Ectodermal cell (in vitro differentiated cells): Measurements from ENCODE around the gene RNF13.

Source experiments
- H3K27ac ChIP-seq: 2 replicates; pipeline ENCODE4 v1.7.0; 2013; ENCODE audit warnings: mild to moderate bottlenecking, low read depth, low read length; ENCODE audit not compliant: insufficient read depth, poor library complexity, severe bottlenecking
- H3K27me3 ChIP-seq: 2 replicates; pipeline ENCODE4 v1.7.0; 2013; ENCODE audit warnings: mild to moderate bottlenecking, low read length; ENCODE audit not compliant: insufficient read depth, control insufficient read depth, poor library complexity, severe bottlenecking
- H3K36me3 ChIP-seq: one replicate; pipeline ENCODE4 v1.7.0; 2013; ENCODE audit warnings: low read length; ENCODE audit not compliant: control insufficient read depth, insufficient read depth
- H3K4me1 ChIP-seq: one replicate; pipeline ENCODE4 v1.7.0; 2013; ENCODE audit warnings: low read length; ENCODE audit not compliant: control insufficient read depth, insufficient read depth
- H3K4me3 ChIP-seq: 2 replicates; pipeline ENCODE4 v1.7.0; 2013; ENCODE audit warnings: low read depth, low read length, control low read depth; ENCODE audit not compliant: insufficient read depth
- H3K9me3 ChIP-seq: 2 replicates; pipeline ENCODE4 v1.7.0; 2013; ENCODE audit warnings: mild to moderate bottlenecking, low read length, moderate library complexity; ENCODE audit not compliant: control insufficient read depth
- WGBS, 2 experiments: methylation state at CpG; one replicate each; pipeline ENCODE4 v1.1.7; 2013; ENCODE audit warnings: missing lambda C conversion rate in 2 of 2; 5-methylcytosine and 5-hydroxymethylcytosine counted together

The RNF13 gene

GRCh38 chr3:149800693-149801092 lies 12.3 kb upstream of the RNF13 start:
- no peaks in the 10 kb centered on the region for H3K9me3 ChIP-seq
- no peaks in the 10 kb centered on the region for H3K4me1 ChIP-seq
- WGBS, 2 experiments, result 91 to 96% methylated on average over 8 of the region's 8 CpGs
- no peak overlapping the region for H3K27ac ChIP-seq
- peaks cover under 1% of the 10 kb centered on the region for H3K27me3 ChIP-seq
- H3K4me3 ChIP-seq, result no peak overlapping the region
- H3K36me3 ChIP-seq, result no peaks in the 10 kb centered on the region

GRCh38 chr3:149801195-149801594 lies 11.8 kb upstream of the RNF13 start:
- Histone ChIP-seq H3K9me3 (no peaks in the 10 kb centered on the region), H3K36me3 (no peaks in the 10 kb centered on the region), H3K27ac (no peak overlapping the region), H3K4me1 (no peaks in the 10 kb centered on the region), H3K4me3 (no peak overlapping the region), H3K27me3 (peaks cover 3% of the 10 kb centered on the region)
- 100% methylated on average over 1 of the region's 1 CpG; no CpG with 5 or more reads in 1 of the 2 experiments for WGBS, 2 experiments

GRCh38 chr3:149801639-149802038 lies 11.4 kb upstream of the RNF13 start:
- Histone ChIP-seq H3K4me1 (no peaks in the 10 kb centered on the region), H3K36me3 (no peaks in the 10 kb centered on the region), H3K4me3 (no peak overlapping the region), H3K9me3 (no peaks in the 10 kb centered on the region), H3K27ac (no peak overlapping the region), H3K27me3 (peaks cover 3% of the 10 kb centered on the region)
- WGBS, 2 experiments, result 70 to 76% methylated on average over 5 of the region's 5 CpGs

GRCh38 chr3:149806171-149806778 lies 6.7 kb upstream of the RNF13 start:
- no peaks in the 10 kb centered on the region for H3K36me3 ChIP-seq
- no peak overlapping the region for H3K27ac ChIP-seq
- H3K4me1 ChIP-seq, result no peaks in the 10 kb centered on the region
- WGBS, 2 experiments, result 60 to 100% methylated on average over 1 to 2 of the region's 2 CpGs
- H3K9me3 ChIP-seq, result no peaks in the 10 kb centered on the region
- H3K27me3 ChIP-seq, result peaks cover 3% of the 10 kb centered on the region
- no peak overlapping the region for H3K4me3 ChIP-seq

GRCh38 chr3:149808209-149808829 lies 4.7 kb upstream of the RNF13 start:
- H3K9me3 ChIP-seq, result no peaks in the 10 kb centered on the region
- 38 to 41% methylated on average over 4 of the region's 4 CpGs for WGBS, 2 experiments

GRCh38 chr3:149809699-149810098 lies 3.3 kb upstream of the RNF13 start:
- peaks cover 3% of the 10 kb centered on the region for H3K27me3 ChIP-seq
- no peaks in the 10 kb centered on the region for H3K36me3 ChIP-seq
- peaks cover 6% of the 10 kb centered on the region for H3K4me1 ChIP-seq
- no peak overlapping the region for H3K27ac ChIP-seq
- H3K4me3 ChIP-seq, result no peak overlapping the region
- H3K9me3 ChIP-seq, result no peaks in the 10 kb centered on the region

More at GRCh38 chr3:149808209-149808829, 4.7 kb upstream of the RNF13 start:
- Histone ChIP-seq H3K27me3 (peaks cover 3% of the 10 kb centered on the region), H3K4me1 (no peaks in the 10 kb centered on the region), H3K36me3 (no peaks in the 10 kb centered on the region), H3K27ac (no peak overlapping the region), H3K4me3 (no peak overlapping the region)

GRCh38 chr3:149810846-149811245 lies 2.2 kb upstream of the RNF13 start:
- Histone ChIP-seq H3K9me3 (no peaks in the 10 kb centered on the region), H3K27ac (no peak overlapping the region), H3K36me3 (no peaks in the 10 kb centered on the region), H3K27me3 (peaks cover under 1% of the 10 kb centered on the region), H3K4me1 (peaks cover 6% of the 10 kb centered on the region), H3K4me3 (no peak overlapping the region)
- WGBS, 2 experiments, result 89 to 92% methylated on average over 2 of the region's 2 CpGs

- peak overlapping the region; percentile 78 for H3K4me3 ChIP-seq
- no peaks in the 10 kb centered on the region for H3K27me3 ChIP-seq
- H3K4me1 ChIP-seq, result peaks cover 6% of the 10 kb centered on the region
- 48 to 54% methylated on average over 13 of the region's 13 CpGs for WGBS, 2 experiments
- H3K36me3 ChIP-seq, result no peaks in the 10 kb centered on the region
- no peak overlapping the region for H3K27ac ChIP-seq
- H3K9me3 ChIP-seq, result no peaks in the 10 kb centered on the region
Measured at GRCh38 chr3:149812165-149812605, 830 bp upstream of the RNF13 start.

GRCh38 chr3:149813367-149814281 lies 609 bp downstream of the RNF13 start:
- Histone ChIP-seq H3K27ac (peak overlapping the region; percentile 74), H3K4me3 (peak overlapping the region; percentile 78), H3K4me1 (peaks cover 6% of the 10 kb centered on the region), H3K27me3 (no peaks in the 10 kb centered on the region), H3K9me3 (no peaks in the 10 kb centered on the region), H3K36me3 (no peaks in the 10 kb centered on the region)
- WGBS, 2 experiments, result 1% methylated on average over 29 of the region's 29 CpGs

- no peak overlapping the region for H3K4me3 ChIP-seq
Measured at GRCh38 chr3:149815321-149815720, 2.3 kb downstream of the RNF13 start.

More at GRCh38 chr3:149815321-149815720, 2.3 kb downstream of the RNF13 start:
- H3K36me3 ChIP-seq, result no peaks in the 10 kb centered on the region
- H3K4me1 ChIP-seq, result peaks cover 6% of the 10 kb centered on the region
- WGBS, 2 experiments, result 83% methylated on average over 1 of the region's 1 CpG; no CpG with 5 or more reads in 1 of the 2 experiments
- no peak overlapping the region for H3K27ac ChIP-seq
- H3K9me3 ChIP-seq, result no peaks in the 10 kb centered on the region
- H3K27me3 ChIP-seq, result no peaks in the 10 kb centered on the region
